Fibroblast of villous mesenchyme (primary cell): ENCODE data around the gene SUPT20H. TPM values are rescaled to one million over a fixed set of nuclear protein-coding genes. Genes with fewer than 3 reads are reported as not detected.

Experiments used
- DNase-seq: peaks from one replicate; pipeline ENCODE4 v3.0.0-alpha.2; 2010; ENCODE audit warnings: low read depth
- H3K4me3 ChIP-seq: 2 replicates; pipeline ENCODE4 v1.5.1; 2011; ENCODE audit warnings: low read depth, mild to moderate bottlenecking, low read length
- CTCF ChIP-seq: IDR thresholded peaks from 2 replicates; pipeline ENCODE4 v1.5.1; 2012; ENCODE audit warnings: low read depth, mild to moderate bottlenecking, low read length; ENCODE audit not compliant: insufficient read depth
- total RNA-seq: library from RNA; depleted of rRNA; stranded (reverse); fragments of >200 nt; gene quantifications from 2 replicates; pipeline ENCODE4 v1.2.3, GENCODE V29; 2012

SUPT20H gene
- total RNA-seq, 1 donor, result 105 TPM

- H3K4me3 ChIP-seq, result no peak overlapping the region
- no peak for DNase-seq
- no peak for TF ChIP-seq CTCF
These were observed 31.4 kb upstream of the SUPT20H start for GRCh38 chr13:37090912-37091311.

GRCh38 chr13:37089495-37089894 is 30.0 kb upstream of the SUPT20H start:
- TF ChIP-seq CTCF, result no peak

GRCh38 chr13:37087486-37087885 is 28.0 kb upstream of the SUPT20H start:
- H3K4me3 ChIP-seq, result no peak overlapping the region
- no peak for TF ChIP-seq CTCF
- DNase-seq, result no peak

More at GRCh38 chr13:37089495-37089894, 30.0 kb upstream of the SUPT20H start:
- DNase-seq, result no peak
- H3K4me3 ChIP-seq, result no peak overlapping the region

- DNase-seq, result no peak
- H3K4me3 ChIP-seq, result no peak overlapping the region
- TF ChIP-seq CTCF, result no peak
These were observed 26.1 kb upstream of the SUPT20H start for GRCh38 chr13:37085606-37086005.

GRCh38 chr13:37076818-37077217 is 17.3 kb upstream of the SUPT20H start:
- no peak for DNase-seq
- TF ChIP-seq CTCF, result no peak
- no peak overlapping the region for H3K4me3 ChIP-seq

GRCh38 chr13:37075164-37075563 is 15.7 kb upstream of the SUPT20H start:
- no peak for TF ChIP-seq CTCF
- no peak overlapping the region for H3K4me3 ChIP-seq
- no peak for DNase-seq

GRCh38 chr13:37074703-37075102 is 15.2 kb upstream of the SUPT20H start:
- no peak overlapping the region for H3K4me3 ChIP-seq
- DNase-seq, result peak; percentile 52
- peak; percentile 36 for TF ChIP-seq CTCF
